Muscle of leg (tissue), 11 donors: ENCODE results near the gene RHBDD1. TPM values are rescaled to one million over a fixed set of nuclear protein-coding genes. Genes with fewer than 3 reads are reported as not detected.

ENCODE experiments used
- DNase-seq: peaks from one replicate; pipeline ENCODE4 v3.0.0; 2013
- H3K27ac ChIP-seq: one replicate; pipeline ENCODE4 v1.5.1; 2013; ENCODE audit warnings: mild to moderate bottlenecking, low read length, control low read depth
- H3K27me3 ChIP-seq: one replicate; pipeline ENCODE4 v1.6.1; 2013; ENCODE audit warnings: low read length; ENCODE audit not compliant: control insufficient read depth, insufficient read depth
- H3K36me3 ChIP-seq: one replicate; pipeline ENCODE4 v1.6.1; 2013; ENCODE audit warnings: low read length; ENCODE audit not compliant: control insufficient read depth, insufficient read depth
- H3K4me1 ChIP-seq: one replicate; pipeline ENCODE4 v1.6.1; 2013; ENCODE audit warnings: low read length; ENCODE audit not compliant: control insufficient read depth, insufficient read depth
- H3K4me3 ChIP-seq: one replicate; pipeline ENCODE4 v1.5.1; 2013; ENCODE audit warnings: low read length, control low read depth
- H3K9me3 ChIP-seq: replicated peaks from 2 replicates; pipeline ENCODE4 v1.6.1; 2013; ENCODE audit warnings: low read depth, low read length; ENCODE audit not compliant: control insufficient read depth
- WGBS: methylation state at CpG from one replicate; pipeline ENCODE4 v1.1.5; 2013; ENCODE audit warnings: missing lambda C conversion rate; ENCODE audit not compliant: insufficient coverage; 5-methylcytosine and 5-hydroxymethylcytosine counted together
- polyA plus RNA-seq, 8 donors: library from polyadenylated mRNA; unstranded; fragments of 120-200 nt; gene quantifications; one replicate each; pipeline versions ENCODE4 v1.2.1 to v1.2.3, GENCODE V29; 2013; ENCODE audit warnings: inconsistent platforms in 1 of 8, low replicate concordance in 1 of 8; ENCODE audit not compliant: insufficient read length in 8 of 8, insufficient read depth in 1 of 8
- total RNA-seq: library from RNA; stranded (reverse); fragments of 120-200 nt; gene quantifications from one replicate; pipeline ENCODE4 v1.2.4, GENCODE V29; 2013

Gene RHBDD1
- total and polyA plus RNA-seq, 9 donors: 9.3 to 27.6 (median 15.2) TPM

- Histone ChIP-seq H3K9me3 (no peaks in the 10 kb centered on the region), H3K27me3 (no peaks in the 10 kb centered on the region), H3K36me3 (no peaks in the 10 kb centered on the region), H3K27ac (no peak overlapping the region), H3K4me3 (no peak overlapping the region), H3K4me1 (no peaks in the 10 kb centered on the region)
- WGBS: 80% methylated on average over 2 of the region's 10 CpGs
- DNase-seq: no peak
Measured at GRCh38 chr2:226973816-226974215, 138.0 kb downstream of the RHBDD1 start.

- DNase-seq: no peak
- Histone ChIP-seq H3K36me3 (no peaks in the 10 kb centered on the region), H3K27me3 (no peaks in the 10 kb centered on the region), H3K4me1 (no peaks in the 10 kb centered on the region), H3K9me3 (no peaks in the 10 kb centered on the region), H3K4me3 (no peak overlapping the region), H3K27ac (no peak overlapping the region)
- 11% methylated on average over 1 of the region's 2 CpGs for WGBS
Measured at GRCh38 chr2:226977775-226978190, 141.9 kb downstream of the RHBDD1 start.

GRCh38 chr2:226978300-226978699 is 142.4 kb downstream of the RHBDD1 start:
- DNase-seq: no peak
- 98% methylated on average over 4 of the region's 7 CpGs for WGBS
- H3K27me3 ChIP-seq: no peaks in the 10 kb centered on the region
- no peak overlapping the region for H3K27ac ChIP-seq
- no peaks in the 10 kb centered on the region for H3K36me3 ChIP-seq
- peaks cover 2% of the 10 kb centered on the region for H3K4me1 ChIP-seq
- no peak overlapping the region for H3K4me3 ChIP-seq
- no peaks in the 10 kb centered on the region for H3K9me3 ChIP-seq

GRCh38 chr2:226979004-226979403 is 143.2 kb downstream of the RHBDD1 start:
- no peak overlapping the region for H3K4me3 ChIP-seq
- H3K9me3 ChIP-seq: no peaks in the 10 kb centered on the region
- WGBS: no CpG with 5 or more reads among the region's 4 CpGs
- no peak for DNase-seq
- peaks cover 4% of the 10 kb centered on the region for H3K4me1 ChIP-seq
- no peak overlapping the region for H3K27ac ChIP-seq
- H3K36me3 ChIP-seq: no peaks in the 10 kb centered on the region
- no peaks in the 10 kb centered on the region for H3K27me3 ChIP-seq

- H3K4me3 ChIP-seq: no peak overlapping the region
- no peaks in the 10 kb centered on the region for H3K36me3 ChIP-seq
- DNase-seq: no peak
- WGBS: 78% methylated on average over 2 of the region's 3 CpGs
- H3K27ac ChIP-seq: no peak overlapping the region
- no peaks in the 10 kb centered on the region for H3K27me3 ChIP-seq
- H3K9me3 ChIP-seq: no peaks in the 10 kb centered on the region
- H3K4me1 ChIP-seq: peaks cover 13% of the 10 kb centered on the region
Measured at GRCh38 chr2:226981791-226982326, 146.0 kb downstream of the RHBDD1 start.

GRCh38 chr2:226983895-226984749 is 148.3 kb downstream of the RHBDD1 start:
- Histone ChIP-seq H3K27ac (no peak overlapping the region), H3K36me3 (no peaks in the 10 kb centered on the region), H3K4me1 (peaks cover 13% of the 10 kb centered on the region), H3K9me3 (no peaks in the 10 kb centered on the region), H3K27me3 (no peaks in the 10 kb centered on the region), H3K4me3 (no peak overlapping the region)
- DNase-seq: peak; percentile 20
- WGBS: 78% methylated on average over 9 of the region's 12 CpGs

GRCh38 chr2:226984750-226985582 is 149.1 kb downstream of the RHBDD1 start:
- H3K4me1 ChIP-seq: peaks cover 13% of the 10 kb centered on the region
- no peaks in the 10 kb centered on the region for H3K36me3 ChIP-seq
- peak; percentile 93 for DNase-seq
- 0% methylated on average over 3 of the region's 8 CpGs for WGBS
- no peaks in the 10 kb centered on the region for H3K27me3 ChIP-seq
- H3K4me3 ChIP-seq: no peak overlapping the region
- no peaks in the 10 kb centered on the region for H3K9me3 ChIP-seq
- peak overlapping the region; percentile 31 for H3K27ac ChIP-seq

GRCh38 chr2:226985583-226985946 is 149.7 kb downstream of the RHBDD1 start:
- peaks cover 13% of the 10 kb centered on the region for H3K4me1 ChIP-seq
- H3K27me3 ChIP-seq: no peaks in the 10 kb centered on the region
- no peak for DNase-seq
- no peaks in the 10 kb centered on the region for H3K9me3 ChIP-seq
- H3K4me3 ChIP-seq: no peak overlapping the region
- H3K36me3 ChIP-seq: no peaks in the 10 kb centered on the region
- WGBS: 49% methylated on average over 4 of the region's 5 CpGs
- H3K27ac ChIP-seq: no peak overlapping the region

GRCh38 chr2:226991663-226992062 is 155.8 kb downstream of the RHBDD1 start:
- DNase-seq: no peak
- no peaks in the 10 kb centered on the region for H3K9me3 ChIP-seq
- 100% methylated on average over 1 of the region's 2 CpGs for WGBS
- H3K27ac ChIP-seq: no peak overlapping the region
- H3K4me3 ChIP-seq: no peak overlapping the region
- H3K27me3 ChIP-seq: no peaks in the 10 kb centered on the region
- no peaks in the 10 kb centered on the region for H3K4me1 ChIP-seq
- H3K36me3 ChIP-seq: peaks cover 4% of the 10 kb centered on the region

- H3K36me3 ChIP-seq: peaks cover 4% of the 10 kb centered on the region
- no peaks in the 10 kb centered on the region for H3K9me3 ChIP-seq
- H3K4me3 ChIP-seq: no peak overlapping the region
- H3K27ac ChIP-seq: no peak overlapping the region
- WGBS: 80% methylated on average over 2 of the region's 4 CpGs
- DNase-seq: no peak
- H3K4me1 ChIP-seq: no peaks in the 10 kb centered on the region
- no peaks in the 10 kb centered on the region for H3K27me3 ChIP-seq
Measured at GRCh38 chr2:226993171-226993570, 157.3 kb downstream of the RHBDD1 start.
